Osteoblast (primary cell): ENCODE results near the gene DSCAML1. TPM values are rescaled to one million over a fixed set of nuclear protein-coding genes. Genes with fewer than 3 reads are reported as not detected.

Experiments used
- DNase-seq: peaks from one replicate; pipeline ENCODE4 v3.0.0; 2011; ENCODE audit warnings: low spot score, mixed read lengths; ENCODE audit not compliant: insufficient read length; ENCODE audit errors: missing footprints
- H2AFZ ChIP-seq: 2 replicates; pipeline ENCODE4 v1.6.0; 2011; ENCODE audit warnings: mild to moderate bottlenecking, low read length
- H3K27ac ChIP-seq: 2 replicates; pipeline ENCODE4 v1.5.1; 2011; ENCODE audit warnings: mild to moderate bottlenecking, low read depth, low read length, moderate library complexity
- H3K27me3 ChIP-seq: 2 replicates; pipeline ENCODE4 v1.6.0; 2012; ENCODE audit warnings: mild to moderate bottlenecking, control low read depth, inconsistent platforms, low read length, moderate library complexity; ENCODE audit not compliant: insufficient read depth
- H3K36me3 ChIP-seq: 2 replicates; pipeline ENCODE4 v1.5.1; 2011; ENCODE audit warnings: mild to moderate bottlenecking, low read length, control low read depth, moderate library complexity; ENCODE audit not compliant: insufficient read depth
- H3K4me1 ChIP-seq: 2 replicates; pipeline ENCODE4 v1.5.1; 2011; ENCODE audit warnings: mild to moderate bottlenecking, low read length, control low read depth, moderate library complexity; ENCODE audit not compliant: insufficient read depth
- H3K4me2 ChIP-seq: 2 replicates; pipeline ENCODE4 v1.6.0; 2011; ENCODE audit warnings: mild to moderate bottlenecking, low read length; ENCODE audit not compliant: insufficient read depth
- H3K4me3 ChIP-seq: fragments of 200-600 bp; sonication (generic); 3 replicates; pipeline ENCODE4 v1.5.1; 2012; ENCODE audit warnings: mild to moderate bottlenecking, low read length, inconsistent platforms; ENCODE audit not compliant: insufficient read depth
- H3K79me2 ChIP-seq: 2 replicates; pipeline ENCODE4 v1.6.0; 2012; ENCODE audit warnings: mild to moderate bottlenecking, low read length, control low read depth, inconsistent platforms; ENCODE audit not compliant: insufficient read depth
- H3K9me3 ChIP-seq: 2 replicates; pipeline ENCODE4 v1.5.1; 2011; ENCODE audit warnings: low read depth, low read length, control low read depth
- H4K20me1 ChIP-seq: 2 replicates; pipeline ENCODE4 v1.6.0; 2012; ENCODE audit warnings: mild to moderate bottlenecking, low read length, control low read depth; ENCODE audit not compliant: insufficient read depth
- CTCF ChIP-seq: IDR thresholded peaks from 2 replicates; pipeline ENCODE4 v1.5.1; 2011; ENCODE audit warnings: mild to moderate bottlenecking, low read depth, low read length, moderate library complexity; ENCODE audit errors: extremely low read depth
- total RNA-seq: library from RNA; depleted of rRNA; stranded (reverse); fragments of >200 nt; gene quantifications from 2 replicates; pipeline ENCODE4 v1.2.3, GENCODE V29; 2012

DSCAML1 gene
- total RNA-seq, 1 donor, result not detected

GRCh38 chr11:117490911-117491310, 306.1 kb downstream of the DSCAML1 start:
- no peak for TF ChIP-seq CTCF
- H3K36me3 ChIP-seq, result no peaks in the 10 kb centered on the region
- no peak overlapping the region for H3K4me3 ChIP-seq
- no peak for DNase-seq
- no peaks in the 10 kb centered on the region for H3K4me1 ChIP-seq
- peaks cover 7% of the 10 kb centered on the region for H3K27me3 ChIP-seq
- no peaks in the 10 kb centered on the region for H3K79me2 ChIP-seq
- H3K4me2 ChIP-seq, result no peak overlapping the region
- no peak overlapping the region for H2AFZ ChIP-seq
- H4K20me1 ChIP-seq, result no peaks in the 10 kb centered on the region
- H3K9me3 ChIP-seq, result no peaks in the 10 kb centered on the region
- no peak overlapping the region for H3K27ac ChIP-seq

GRCh38 chr11:117489999-117490679, 306.9 kb downstream of the DSCAML1 start:
- Histone ChIP-seq H3K36me3 (no peaks in the 10 kb centered on the region), H3K27me3 (peaks cover 7% of the 10 kb centered on the region), H3K4me2 (no peak overlapping the region), H3K27ac (no peak overlapping the region), H3K9me3 (no peaks in the 10 kb centered on the region), H3K4me1 (no peaks in the 10 kb centered on the region), H3K79me2 (no peaks in the 10 kb centered on the region), H2AFZ (no peak overlapping the region), H4K20me1 (no peaks in the 10 kb centered on the region), H3K4me3 (no peak overlapping the region)
- DNase-seq, result peak; percentile 13
- no peak for TF ChIP-seq CTCF

GRCh38 chr11:117488996-117489952, 307.7 kb downstream of the DSCAML1 start:
- Histone ChIP-seq H3K4me3 (no peak overlapping the region), H3K36me3 (no peaks in the 10 kb centered on the region), H3K4me1 (no peaks in the 10 kb centered on the region), H4K20me1 (no peaks in the 10 kb centered on the region), H3K9me3 (no peaks in the 10 kb centered on the region), H3K79me2 (no peaks in the 10 kb centered on the region), H2AFZ (no peak overlapping the region), H3K27me3 (peaks cover 7% of the 10 kb centered on the region), H3K4me2 (no peak overlapping the region), H3K27ac (no peak overlapping the region)
- TF ChIP-seq CTCF, result no peak
- DNase-seq, result peak; percentile 64

GRCh38 chr11:117486059-117486458, 311.0 kb downstream of the DSCAML1 start:
- no peak overlapping the region for H3K4me2 ChIP-seq
- H4K20me1 ChIP-seq, result no peaks in the 10 kb centered on the region
- no peak overlapping the region for H3K27ac ChIP-seq
- H3K79me2 ChIP-seq, result no peaks in the 10 kb centered on the region
- no peaks in the 10 kb centered on the region for H3K4me1 ChIP-seq
- peaks cover 4% of the 10 kb centered on the region for H3K27me3 ChIP-seq
- H3K9me3 ChIP-seq, result no peaks in the 10 kb centered on the region
- no peak for DNase-seq
- TF ChIP-seq CTCF, result no peak
- no peak overlapping the region for H2AFZ ChIP-seq
- no peaks in the 10 kb centered on the region for H3K36me3 ChIP-seq
- H3K4me3 ChIP-seq, result no peak overlapping the region
